ENCODE results near the gene GPX7. TPM values are rescaled to one million over a fixed set of nuclear protein-coding genes. Genes with fewer than 3 reads are reported as not detected.

GPX7 gene
- total RNA-seq, 2 donors from 2014 or later, result 12.0 to 17.6 TPM

- Histone ChIP-seq H3K9me3 (no peaks in the 10 kb centered on the region), H3K27me3 (no peaks in the 10 kb centered on the region)
- TF ChIP-seq, protein P1, sequence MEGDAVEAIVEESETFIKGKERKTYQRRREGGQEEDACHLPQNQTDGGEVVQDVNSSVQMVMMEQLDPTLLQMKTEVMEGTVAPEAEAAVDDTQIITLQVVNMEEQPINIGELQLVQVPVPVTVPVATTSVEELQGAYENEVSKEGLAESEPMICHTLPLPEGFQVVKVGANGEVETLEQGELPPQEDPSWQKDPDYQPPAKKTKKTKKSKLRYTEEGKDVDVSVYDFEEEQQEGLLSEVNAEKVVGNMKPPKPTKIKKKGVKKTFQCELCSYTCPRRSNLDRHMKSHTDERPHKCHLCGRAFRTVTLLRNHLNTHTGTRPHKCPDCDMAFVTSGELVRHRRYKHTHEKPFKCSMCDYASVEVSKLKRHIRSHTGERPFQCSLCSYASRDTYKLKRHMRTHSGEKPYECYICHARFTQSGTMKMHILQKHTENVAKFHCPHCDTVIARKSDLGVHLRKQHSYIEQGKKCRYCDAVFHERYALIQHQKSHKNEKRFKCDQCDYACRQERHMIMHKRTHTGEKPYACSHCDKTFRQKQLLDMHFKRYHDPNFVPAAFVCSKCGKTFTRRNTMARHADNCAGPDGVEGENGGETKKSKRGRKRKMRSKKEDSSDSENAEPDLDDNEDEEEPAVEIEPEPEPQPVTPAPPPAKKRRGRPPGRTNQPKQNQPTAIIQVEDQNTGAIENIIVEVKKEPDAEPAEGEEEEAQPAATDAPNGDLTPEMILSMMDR (IDR thresholded peaks at IDR 0.05), result no peak
Observed at GRCh38 chr1:52590266-52590665, 11.9 kb upstream of the GPX7 start.

GRCh38 chr1:52592637-52593323, 9.4 kb upstream of the GPX7 start:
- Histone ChIP-seq H3K27ac (no peak overlapping the region), H3K9me3 (no peaks in the 10 kb centered on the region), H3K36me3 (no peaks in the 10 kb centered on the region), H3K4me3 (no peak overlapping the region), H3K27me3 (no peaks in the 10 kb centered on the region), H3K4me1 (no peaks in the 10 kb centered on the region)
- TF ChIP-seq, protein P1 (IDR thresholded peaks at IDR 0.05), result no peak
- DNase-seq (ENCODE audit: low spot score), result no peak

More at GRCh38 chr1:52590266-52590665, 11.9 kb upstream of the GPX7 start:
- no peak for DNase-seq (ENCODE audit: low spot score)
- Histone ChIP-seq H3K4me1 (no peaks in the 10 kb centered on the region), H3K4me3 (no peak overlapping the region), H3K36me3 (no peaks in the 10 kb centered on the region), H3K27ac (no peak overlapping the region)

GRCh38 chr1:52593495-52593894, 8.7 kb upstream of the GPX7 start:
- no peak for DNase-seq (ENCODE audit: low spot score)
- no peak overlapping the region for H3K4me3 ChIP-seq
- no peaks in the 10 kb centered on the region for H3K36me3 ChIP-seq
- H3K4me1 ChIP-seq, result no peaks in the 10 kb centered on the region
- no peaks in the 10 kb centered on the region for H3K27me3 ChIP-seq
- H3K9me3 ChIP-seq, result no peaks in the 10 kb centered on the region
- H3K27ac ChIP-seq, result no peak overlapping the region
- TF ChIP-seq, protein P1 (IDR thresholded peaks at IDR 0.05), result no peak

- no peak for DNase-seq (ENCODE audit: low spot score)
- no peak overlapping the region for H3K27ac ChIP-seq
- TF ChIP-seq, protein P1 (IDR thresholded peaks at IDR 0.05), result no peak
Observed at GRCh38 chr1:52595061-52595460, 7.1 kb upstream of the GPX7 start.

DNA sequence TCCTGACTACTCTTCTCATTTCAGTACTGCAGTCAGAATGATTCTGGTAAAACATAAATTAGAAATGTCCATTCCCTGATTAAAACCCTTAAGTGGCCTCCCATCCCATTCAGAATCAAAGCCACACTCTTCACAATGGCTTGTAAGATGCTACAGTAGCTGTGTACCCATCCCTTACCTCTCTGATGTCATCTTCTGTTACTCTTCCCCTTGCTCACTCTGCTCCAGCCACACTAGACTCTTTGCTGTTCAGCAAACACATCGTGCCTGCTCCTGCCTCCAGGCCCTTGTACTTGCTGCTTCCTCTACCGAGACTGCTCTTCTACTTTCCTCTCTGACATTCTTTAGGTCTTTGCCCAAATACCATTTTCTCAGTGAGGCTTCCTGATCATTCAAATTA, 4.3 kb upstream of the GPX7 start:
- peaks cover 0 to 14% of the 10 kb centered on the region in 2 donors for H3K4me1 ChIP-seq
- no peaks in the 10 kb centered on the region for H3K27me3 ChIP-seq
- TF ChIP-seq, protein P1 (IDR thresholded peaks at IDR 0.05), result no peak
- no peaks in the 10 kb centered on the region for H3K9me3 ChIP-seq
- H3K27ac ChIP-seq, result no peak overlapping the region
- H3K36me3 ChIP-seq, result no peaks in the 10 kb centered on the region
- H3K4me3 ChIP-seq, result no peak overlapping the region
- no peak for DNase-seq (ENCODE audit: low spot score)

More at GRCh38 chr1:52595061-52595460, 7.1 kb upstream of the GPX7 start:
- no peaks in the 10 kb centered on the region for H3K36me3 ChIP-seq
- no peaks in the 10 kb centered on the region for H3K9me3 ChIP-seq
- no peaks in the 10 kb centered on the region for H3K4me1 ChIP-seq
- H3K27me3 ChIP-seq, result no peaks in the 10 kb centered on the region
- no peak overlapping the region for H3K4me3 ChIP-seq

DNA sequence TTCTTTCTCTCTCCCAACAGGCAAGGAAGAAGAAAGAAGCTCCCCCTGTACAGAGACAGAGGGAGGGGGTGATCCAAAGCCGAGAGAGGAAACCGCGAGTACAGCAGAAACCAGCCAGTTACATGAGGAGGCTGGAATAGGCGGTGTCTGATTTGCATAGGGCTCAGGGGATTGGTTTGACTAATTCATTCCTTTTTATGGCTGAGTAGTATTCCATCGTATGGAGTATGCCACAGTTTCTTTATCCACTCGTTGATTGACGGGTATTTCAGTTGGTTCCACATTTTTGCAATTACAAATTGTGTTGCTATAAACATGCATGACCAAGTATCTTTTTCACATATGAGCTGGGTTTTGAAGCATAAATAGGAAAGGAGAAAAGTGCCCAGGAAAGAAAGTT, 3.4 kb upstream of the GPX7 start:
- TF ChIP-seq, protein P1 (IDR thresholded peaks at IDR 0.05), result no peak
- H3K27me3 ChIP-seq, result no peaks in the 10 kb centered on the region
- no peak overlapping the region for H3K27ac ChIP-seq
- H3K4me1 ChIP-seq, result peaks cover 0 to 22% of the 10 kb centered on the region in 2 donors
- H3K36me3 ChIP-seq, result no peaks in the 10 kb centered on the region
- no peak overlapping the region for H3K4me3 ChIP-seq
- H3K9me3 ChIP-seq, result no peaks in the 10 kb centered on the region
- no peak for DNase-seq (ENCODE audit: low spot score)

All from right atrium auricular region (tissue), 2 donors.